ENCODE measurements around the gene SP3.

Gene SP3

DNA sequence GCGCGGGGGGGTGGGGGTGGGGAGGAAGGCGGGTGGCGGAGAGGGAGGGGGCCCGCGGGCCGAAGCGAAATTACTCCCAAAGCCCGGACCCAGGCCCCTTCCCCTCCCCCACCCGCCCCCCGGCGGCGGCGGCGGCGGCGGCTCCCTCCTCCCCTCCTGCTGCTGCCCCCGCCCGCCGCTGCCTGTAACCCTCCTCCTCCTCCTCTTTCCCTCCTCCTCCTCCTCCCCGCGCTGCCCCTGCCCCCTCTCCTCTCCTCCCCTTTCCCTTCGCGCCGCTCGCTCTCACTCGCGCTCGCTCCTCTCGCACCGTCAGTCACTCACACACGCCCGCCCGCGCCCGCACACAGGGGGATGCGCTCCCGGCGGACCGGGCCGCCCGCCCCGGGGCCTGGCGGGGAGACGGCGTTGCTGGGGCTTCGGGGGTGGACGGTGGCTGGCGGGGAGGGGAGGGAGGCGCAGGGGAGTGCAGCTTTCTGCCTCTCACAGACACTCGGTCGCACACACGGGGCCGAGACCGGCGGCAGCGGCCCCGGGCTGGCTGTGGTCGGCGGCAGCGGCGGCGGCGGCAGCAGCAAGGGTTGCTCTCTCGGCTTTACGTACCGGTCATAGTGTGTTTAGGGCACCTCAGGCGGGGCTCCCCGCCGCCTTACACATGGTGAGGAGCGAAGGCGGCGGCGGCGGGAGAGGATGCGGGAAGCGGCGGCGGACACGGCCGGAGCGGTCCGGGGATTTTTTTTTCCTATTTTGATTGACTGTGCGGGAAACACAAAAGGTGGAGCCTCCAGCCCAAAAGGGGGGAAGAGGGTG is 405 bp downstream of the SP3 start:
- peak; percentile 93 for DNase-seq

- DNase-seq, result peak; percentile 90
These were observed 1.2 kb downstream of the SP3 start for GRCh38 chr2:173963817-173964564.

- peak; percentile 74 for DNase-seq
These were observed 1.8 kb downstream of the SP3 start for GRCh38 chr2:173963323-173963816.

DNA sequence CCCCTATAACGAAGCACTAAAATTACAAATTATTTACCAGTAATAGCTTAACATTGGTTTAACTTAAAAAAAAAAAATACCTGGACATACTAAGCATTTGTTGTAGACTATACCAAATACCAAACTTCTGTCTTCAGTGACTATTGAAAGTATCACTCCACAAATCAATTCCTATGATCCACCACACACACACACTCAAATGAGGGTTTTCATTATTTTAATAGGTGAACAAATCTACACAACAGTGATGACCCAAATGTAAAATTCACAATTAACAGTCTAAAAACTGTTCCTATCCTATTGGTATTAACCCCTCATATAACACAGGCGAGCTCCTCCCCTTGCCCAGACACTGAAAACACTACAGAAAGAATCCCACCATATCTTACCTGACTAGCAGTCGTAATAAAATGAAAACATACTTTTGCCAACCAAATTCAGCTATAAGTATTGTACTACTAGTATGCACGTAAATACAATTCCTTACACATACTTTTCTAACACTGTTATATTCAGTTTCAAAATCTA is 2.5 kb downstream of the SP3 start:
- no peak for DNase-seq

GRCh38 chr2:173962031-173962430 is 3.1 kb downstream of the SP3 start:
- peak; percentile 32 for DNase-seq

DNA sequence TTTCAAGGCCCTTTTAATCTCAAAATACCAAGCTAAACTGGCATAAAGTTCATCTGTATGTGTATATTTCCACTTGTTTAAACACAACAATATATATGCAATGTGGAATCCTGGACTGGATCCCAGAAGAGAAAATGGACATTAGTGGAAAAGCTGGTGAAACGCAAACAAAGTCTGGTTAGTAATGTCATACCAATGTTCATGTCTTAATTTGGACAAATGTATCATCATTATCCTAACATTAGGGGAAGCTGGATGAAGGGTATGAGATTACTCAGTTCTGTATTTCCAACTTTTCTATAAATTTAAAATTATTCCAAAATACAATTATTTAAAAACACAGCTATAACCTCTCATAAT is 3.8 kb downstream of the SP3 start:
- peak; percentile 21 for DNase-seq

- DNase-seq, result no peak
These were observed 5.3 kb downstream of the SP3 start for GRCh38 chr2:173959909-173960308.

DNA sequence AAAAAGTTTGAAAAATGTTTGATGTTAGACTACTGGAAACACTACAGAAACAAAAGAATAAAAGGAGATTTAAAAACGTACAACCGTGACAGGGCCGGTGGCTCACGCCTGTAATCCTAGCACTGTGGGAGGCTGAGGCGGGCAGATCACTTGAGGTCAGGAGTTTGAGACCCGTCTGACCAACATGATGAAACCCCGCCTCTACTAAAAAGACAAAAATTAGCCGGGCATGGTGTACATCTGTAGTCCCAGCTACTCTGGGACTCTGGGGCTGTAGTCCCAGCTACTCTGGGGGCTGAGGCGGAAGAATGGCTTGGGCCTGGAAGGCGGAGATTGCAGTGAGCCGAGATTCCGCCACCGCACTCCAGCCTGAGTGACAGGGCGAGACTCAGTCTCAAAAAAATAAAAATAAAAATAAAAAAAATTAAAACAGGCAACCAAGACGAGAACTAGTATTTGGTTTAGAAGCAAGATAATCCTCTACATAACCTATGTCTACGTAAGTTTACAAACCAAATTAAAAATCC is 5.8 kb downstream of the SP3 start:
- DNase-seq, result no peak

GRCh38 chr2:173958198-173958846 is 6.9 kb downstream of the SP3 start:
- no peak for DNase-seq

DNA sequence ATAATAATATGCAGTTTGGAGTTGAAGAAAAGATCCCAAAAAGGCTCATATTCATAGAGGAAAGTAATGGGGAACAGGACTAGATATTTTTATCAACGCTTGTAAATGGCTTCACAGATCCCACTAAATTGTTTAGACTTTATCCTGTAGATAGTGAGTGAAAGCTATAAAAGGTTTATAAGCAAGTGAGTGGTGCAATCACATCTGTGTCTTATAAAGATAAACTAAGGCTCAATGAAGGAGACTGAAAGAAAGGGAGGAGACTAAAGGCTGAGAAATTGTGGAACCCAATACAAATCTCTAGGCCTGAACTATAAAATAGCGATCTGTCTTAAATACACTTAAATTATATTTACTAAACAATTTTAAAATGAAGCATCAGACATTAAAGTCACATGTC is 7.7 kb downstream of the SP3 start:
- DNase-seq, result no peak

- peak; percentile 11 for DNase-seq
These were observed 8.7 kb downstream of the SP3 start for GRCh38 chr2:173956454-173956853.

- DNase-seq, result no peak
These were observed 9.3 kb downstream of the SP3 start for GRCh38 chr2:173955867-173956266.

DNA sequence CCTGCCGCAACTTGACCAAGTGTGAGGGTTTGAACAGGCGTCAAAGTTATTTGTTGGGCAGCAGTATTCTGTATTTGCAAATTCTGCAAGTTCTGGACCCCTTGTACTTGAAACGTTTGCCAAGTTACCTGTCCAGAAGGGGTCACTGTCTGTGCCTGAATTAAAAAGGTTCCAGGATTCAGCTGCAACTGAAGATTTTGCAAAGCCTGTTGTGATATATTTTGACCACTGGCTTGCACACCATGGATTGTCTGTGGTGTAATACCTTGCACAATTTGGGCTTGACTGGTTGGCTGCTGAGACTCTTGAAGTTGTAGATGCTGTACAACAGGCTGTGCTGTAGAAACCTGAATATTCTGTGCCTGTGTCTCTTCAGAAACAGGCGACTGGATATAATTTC is 10.2 kb downstream of the SP3 start:
- DNase-seq, result no peak

DNA sequence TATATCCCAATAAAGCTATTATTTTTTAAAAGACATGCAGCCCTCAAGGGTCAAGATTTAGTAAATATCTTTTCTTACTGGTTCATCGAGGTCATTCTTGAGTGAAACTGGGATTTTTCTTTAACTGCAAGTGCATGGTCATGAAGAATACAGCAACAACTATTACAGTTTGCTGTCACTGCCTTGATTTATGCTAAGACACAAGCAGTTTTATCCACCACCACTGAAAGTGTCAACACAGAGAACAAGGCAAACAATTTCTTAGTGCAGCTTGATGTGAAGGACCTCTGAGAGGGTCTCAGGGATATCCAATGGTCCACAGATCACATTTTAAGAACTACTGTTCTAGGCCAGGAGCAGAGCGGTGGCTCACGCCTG is 12.1 kb downstream of the SP3 start:
- no peak for DNase-seq

DNA sequence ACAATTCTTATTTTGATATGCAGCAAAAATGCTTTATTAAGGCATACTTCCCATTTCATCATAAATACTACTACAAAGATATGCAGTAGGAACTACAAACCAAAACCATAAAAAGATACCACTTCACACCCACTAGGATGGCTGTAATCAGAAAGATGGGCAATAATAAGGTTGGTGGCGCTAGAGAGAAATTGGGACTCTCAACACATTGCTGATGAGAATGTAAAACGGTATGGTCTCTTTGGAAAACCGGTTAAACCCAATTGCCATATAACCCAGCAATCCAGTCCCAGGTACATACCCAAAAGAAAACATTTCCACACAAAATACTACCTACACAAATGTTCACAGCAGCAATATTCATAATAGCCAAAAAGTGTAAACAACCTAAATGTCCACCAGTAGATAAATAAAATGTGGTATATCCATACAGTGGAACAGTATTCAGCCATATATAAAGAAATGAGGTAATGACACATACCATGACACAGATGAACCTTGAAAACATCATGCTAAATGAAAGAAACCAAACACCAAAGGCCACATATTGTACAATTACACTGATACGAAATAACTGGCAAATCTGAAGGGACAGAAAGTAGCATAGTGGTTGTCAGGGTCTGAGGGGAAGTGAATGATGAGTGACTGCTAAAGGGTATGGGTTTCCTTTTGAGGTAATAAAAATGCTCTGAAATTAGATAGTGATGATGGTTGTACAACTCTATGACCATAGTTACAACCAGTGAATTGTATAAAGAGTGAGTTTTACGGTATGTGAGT is 12.7 kb downstream of the SP3 start:
- DNase-seq, result no peak

DNA sequence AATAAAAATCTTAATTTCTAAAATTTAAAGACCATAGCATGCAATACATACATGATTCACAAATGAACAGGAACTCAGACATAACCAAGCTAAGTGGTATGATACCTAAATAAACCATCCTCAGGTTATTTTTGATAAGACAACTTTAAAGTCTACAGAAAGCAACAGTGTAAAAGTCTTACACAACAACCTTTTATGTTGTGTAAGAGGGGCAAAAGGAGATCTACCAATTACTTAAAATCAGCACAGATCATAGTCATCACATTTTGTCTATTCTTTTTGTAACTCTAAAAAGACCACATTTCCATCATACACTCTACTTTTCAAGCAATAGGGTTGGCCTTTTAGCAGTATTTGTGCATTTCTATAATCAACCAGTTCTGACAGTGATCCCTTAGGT is 16.3 kb downstream of the SP3 start:
- DNase-seq, result no peak

DNA sequence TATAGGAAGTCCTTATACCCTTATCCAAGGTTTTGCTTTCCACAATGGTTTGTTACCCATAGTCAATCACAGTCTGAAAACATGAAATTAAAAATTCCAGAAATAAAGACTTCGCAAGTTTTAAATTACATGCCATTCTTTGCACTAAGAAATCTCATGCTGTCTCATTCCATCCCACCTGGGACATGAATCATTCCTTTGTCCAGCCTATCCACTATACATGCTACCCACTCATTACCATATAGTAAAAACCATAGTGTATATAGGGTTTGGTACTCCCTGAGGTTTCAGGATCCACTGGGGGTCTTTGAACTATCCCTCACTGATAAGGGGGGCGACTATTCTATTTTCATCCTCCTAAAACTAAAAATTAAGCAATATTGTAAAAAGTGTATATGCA is 17.0 kb downstream of the SP3 start:
- no peak for DNase-seq

- no peak for DNase-seq
These were observed 18.0 kb downstream of the SP3 start for GRCh38 chr2:173947131-173947530.

GRCh38 chr2:173943738-173944137 is 21.4 kb downstream of the SP3 start:
- DNase-seq, result no peak

DNA sequence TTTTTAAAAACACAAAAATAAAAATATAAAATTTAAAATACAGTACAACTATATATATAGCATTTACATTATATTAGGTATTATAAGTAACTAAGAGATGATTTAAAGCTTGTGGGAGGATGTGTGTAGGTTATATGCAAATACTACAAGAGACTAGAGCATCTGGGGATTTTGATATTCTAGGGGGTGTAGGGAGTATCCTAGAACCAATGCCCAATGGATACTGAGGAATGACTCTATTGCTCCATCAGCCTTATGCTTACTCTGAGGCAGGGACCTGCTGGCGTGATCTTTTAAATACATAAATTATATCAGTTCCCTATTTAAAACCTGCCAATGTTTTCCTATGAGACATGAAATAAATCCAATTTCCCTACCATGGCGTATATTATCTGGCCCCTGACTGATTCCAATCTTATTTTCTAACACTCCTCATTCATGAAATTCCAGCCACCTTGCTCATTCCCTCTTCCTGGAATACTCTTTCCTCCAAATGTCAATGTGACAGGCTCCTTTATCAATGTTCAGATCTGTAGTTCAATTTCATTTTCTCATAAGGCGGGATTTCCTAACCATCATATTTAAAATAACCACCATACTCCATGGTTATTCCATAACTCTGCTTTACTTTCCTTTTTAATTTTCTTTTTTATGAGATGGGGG is 22.2 kb downstream of the SP3 start:
- peak; percentile 32 for DNase-seq

DNA sequence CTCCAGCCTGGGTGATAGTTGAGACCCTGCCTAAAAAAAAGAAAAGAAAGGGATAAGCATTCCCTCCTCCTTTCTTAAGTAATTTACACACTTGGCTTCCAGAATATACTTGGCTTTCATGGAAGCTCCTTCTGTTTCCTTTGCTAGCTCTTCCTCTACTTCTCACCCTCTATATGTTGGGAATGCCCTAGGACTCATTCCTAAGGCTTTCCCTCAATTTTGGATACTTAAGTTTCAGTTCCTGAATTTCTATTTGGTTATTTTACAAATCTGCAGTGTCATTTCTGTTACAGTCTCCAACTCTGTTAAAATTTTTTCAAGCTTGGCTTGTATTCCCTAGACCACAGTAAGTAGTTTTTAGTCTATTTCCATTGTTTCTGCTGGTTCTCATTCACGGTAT is 23.6 kb downstream of the SP3 start:
- no peak for DNase-seq
